Keratinocyte (primary cell): ENCODE results near the gene CIPC. TPM values are rescaled to one million over a fixed set of nuclear protein-coding genes. Genes with fewer than 3 reads are reported as not detected.

Source experiments
- DNase-seq: peaks from one replicate; pipeline ENCODE4 v3.0.0-alpha.2; 2011; ENCODE audit warnings: low read depth, missing footprints, low spot score
- FAIRE-seq: peaks from 2 replicates; lab custom pipeline; 2011; peaks lifted over from hg19 to GRCh38; lab: Jason Lieb, UNC
- H2AFZ ChIP-seq: 2 replicates; pipeline ENCODE4 v1.6.0; 2012; ENCODE audit warnings: low read length, control low read depth, inconsistent platforms; ENCODE audit not compliant: control insufficient read depth
- H3K27ac ChIP-seq: 2 replicates; pipeline ENCODE4 v1.5.1; 2011; ENCODE audit warnings: low read length; ENCODE audit not compliant: control insufficient read depth, insufficient read depth
- H3K27me3 ChIP-seq: 3 replicates; pipeline ENCODE4 v1.6.0; 2011; ENCODE audit warnings: low read length; ENCODE audit not compliant: control insufficient read depth, insufficient read depth; ENCODE audit errors: extremely low read depth
- H3K36me3 ChIP-seq, 2 experiments: 2 replicates in 1 of 2; 3 replicates in 1 of 2; pipeline ENCODE4 v1.5.1; 2011; ENCODE audit warnings: low read length in 2 of 2, mild to moderate bottlenecking in 1 of 2; ENCODE audit not compliant: control insufficient read depth in 2 of 2, insufficient read depth in 2 of 2; ENCODE audit errors: extremely low read depth in 1 of 2
- H3K4me1 ChIP-seq: 3 replicates; pipeline ENCODE4 v1.5.1; 2011; ENCODE audit warnings: low read length; ENCODE audit not compliant: control insufficient read depth, insufficient read depth; ENCODE audit errors: extremely low read depth
- H3K4me2 ChIP-seq: 3 replicates; pipeline ENCODE4 v1.6.0; 2011; ENCODE audit warnings: low read depth, low read length; ENCODE audit not compliant: control insufficient read depth, insufficient read depth; ENCODE audit errors: extremely low read depth
- H3K4me3 ChIP-seq, 3 experiments: fragments of 200-600 bp in 1 of 3; sonication (generic) in 1 of 3; 2 replicates in 2 of 3; 3 replicates in 1 of 3; pipeline ENCODE4 v1.5.1; 2011 to 2016; ENCODE audit warnings: low read length in 3 of 3, mild to moderate bottlenecking in 3 of 3, control low read depth in 2 of 3, inconsistent platforms in 1 of 3, low read depth in 1 of 3, mixed read lengths in 1 of 3, mixed run types in 1 of 3, moderate library complexity in 1 of 3; ENCODE audit not compliant: control insufficient read depth in 2 of 3, insufficient read depth in 2 of 3; ENCODE audit errors: extremely low read depth in 1 of 3
- H3K79me2 ChIP-seq: 2 replicates; pipeline ENCODE4 v1.6.0; 2012; ENCODE audit warnings: low read length; ENCODE audit not compliant: control insufficient read depth, insufficient read depth
- H3K9ac ChIP-seq: 3 replicates; pipeline ENCODE4 v1.6.0; 2011; ENCODE audit warnings: low read length; ENCODE audit not compliant: control insufficient read depth, insufficient read depth; ENCODE audit errors: extremely low read depth
- H3K9me1 ChIP-seq: 3 replicates; pipeline ENCODE4 v1.6.0; 2011; ENCODE audit warnings: low read length; ENCODE audit not compliant: control insufficient read depth, insufficient read depth; ENCODE audit errors: extremely low read depth
- H3K9me3 ChIP-seq: 2 replicates; pipeline ENCODE4 v1.5.1; 2012; ENCODE audit warnings: low read depth, low read length; ENCODE audit not compliant: control insufficient read depth
- H4K20me1 ChIP-seq: 3 replicates; pipeline ENCODE4 v1.6.0; 2011; ENCODE audit warnings: low read length; ENCODE audit not compliant: control insufficient read depth, insufficient read depth; ENCODE audit errors: extremely low read depth
- CTCF ChIP-seq, 3 experiments: IDR thresholded peaks in 1 of 3; conservative IDR thresholded peaks in 1 of 3; optimal IDR thresholded peaks in 1 of 3; 2 replicates in 2 of 3; 3 replicates in 1 of 3; pipeline versions ENCODE3 to v1.5.1; 2011; ENCODE audit warnings: low read length in 3 of 3, mild to moderate bottlenecking in 3 of 3, moderate library complexity in 2 of 3, control low read depth in 1 of 3, inconsistent platforms in 1 of 3; ENCODE audit not compliant: insufficient read depth in 2 of 3; ENCODE audit errors: extremely low read depth in 1 of 3
- EZH2 ChIP-seq: IDR thresholded peaks from one replicate; pipeline ENCODE4 v1.6.1; 2012; ENCODE audit warnings: inconsistent platforms, mild to moderate bottlenecking, low read length, moderate library complexity
- dilution Hi-C: fragments of 300-500 bp; cut with MboI; formaldehyde crosslinking; loops from one replicate; pipeline ENCODE4 v1.7.0; 2020; ENCODE audit warnings: low sequenced_read_pairs; ENCODE audit not compliant: extremely low pct_ligation_motif_present
- polyA plus RNA-seq, 5 experiments: library from polyadenylated mRNA; depleted of rRNA in 3 of 5; stranded (reverse) in 3 of 5; stranded (forward) in 1 of 5; unstranded in 1 of 5; fragments of >200 nt; gene quantifications; 1 replicate in 1 of 5; 2 replicates in 3 of 5; 3 replicates in 1 of 5; pipeline versions ENCODE4 v1.2.1 to v1.2.3, GENCODE V29; 2011 to 2012; ENCODE audit warnings: missing spikeins in 2 of 5, low read depth in 1 of 5, low replicate concordance in 1 of 5

Gene CIPC
- polyA plus RNA-seq, 1 donor (not counting 4 experiments of a cell fraction or from before 2014, with no cell fraction given): 13.2 TPM

GRCh38 chr14:77087631-77088030 lies 10.4 kb upstream of the CIPC start:
- dilution Hi-C loops: no loop called here
- no peak for FAIRE-seq
- Histone ChIP-seq H3K9ac (peak overlapping the region; percentile 51), H3K79me2 (no peaks in the 10 kb centered on the region), H3K9me1 (no peaks in the 10 kb centered on the region), H2AFZ (peak overlapping the region; percentile 14), H3K36me3 (no peaks in the 10 kb centered on the region), H3K27me3 (no peaks in the 10 kb centered on the region), H3K9me3 (no peaks in the 10 kb centered on the region), H4K20me1 (no peaks in the 10 kb centered on the region), H3K4me3 (no peak overlapping the region), H3K4me1 (peaks cover 18% of the 10 kb centered on the region), H3K27ac (peak overlapping the region; percentile 39), H3K4me2 (peak overlapping the region; percentile 24)
- TF ChIP-seq CTCF (optimal IDR thresholded peaks at IDR 0.05 in 1 of 3, IDR thresholded peaks at IDR 0.05 in 1 of 3, conservative IDR thresholded peaks at IDR 0.05 in 1 of 3; ENCODE audit: extremely low read depth in 1 of 3, insufficient read depth in 2 of 3, low read length in 3 of 3) (no peak), EZH2 (no peak)
- DNase-seq: no peak

- peaks cover 18% of the 10 kb centered on the region for H3K4me1 ChIP-seq
- DNase-seq (no peak), FAIRE-seq (peak; percentile 90)
- H3K79me2 ChIP-seq: no peaks in the 10 kb centered on the region
- peak overlapping the region; percentile 51 for H3K9ac ChIP-seq
- no peaks in the 10 kb centered on the region for H4K20me1 ChIP-seq
- H3K36me3 ChIP-seq: no peaks in the 10 kb centered on the region
- H3K4me2 ChIP-seq: peak overlapping the region; percentile 24
- dilution Hi-C loops: no loop called here
- H3K9me1 ChIP-seq: no peaks in the 10 kb centered on the region
- H3K27ac ChIP-seq: peak overlapping the region; percentile 39
- no peaks in the 10 kb centered on the region for H3K27me3 ChIP-seq
- no peak overlapping the region for H3K4me3 ChIP-seq
- peak overlapping the region; percentile 14 for H2AFZ ChIP-seq
- no peaks in the 10 kb centered on the region for H3K9me3 ChIP-seq
- TF ChIP-seq CTCF (optimal IDR thresholded peaks at IDR 0.05 in 1 of 3, IDR thresholded peaks at IDR 0.05 in 1 of 3, conservative IDR thresholded peaks at IDR 0.05 in 1 of 3; ENCODE audit: extremely low read depth in 1 of 3, insufficient read depth in 2 of 3, low read length in 3 of 3): no peak
- no peak for TF ChIP-seq EZH2
These were observed 9.8 kb upstream of the CIPC start for GRCh38 chr14:77088219-77088618.
